ENCODE data around the gene ANKRD35.

GRCh38 chr1:145877923-145878486 lies 7.7 kb downstream of the ANKRD35 start:
- TF ChIP-seq CTCF (IDR thresholded peaks at IDR 0.05) = no peak
- TF ChIP-seq POLR2A (IDR thresholded peaks at IDR 0.05) = no peak

Measured in thyroid gland (tissue), 4 donors.